HUES48 (cell line): ENCODE data around the gene DHRSX.

Source experiments
- H3K27ac ChIP-seq: one replicate; pipeline ENCODE4 v1.7.0; 2013; ENCODE audit warnings: low read depth, low read length, inconsistent platforms
- H3K27me3 ChIP-seq: 2 replicates; pipeline ENCODE4 v1.6.1; 2013; ENCODE audit warnings: mild to moderate bottlenecking, low read length; ENCODE audit not compliant: control insufficient read depth, insufficient read depth
- H3K36me3 ChIP-seq: 2 replicates; pipeline ENCODE4 v1.6.1; 2013; ENCODE audit warnings: low read length; ENCODE audit not compliant: control insufficient read depth, insufficient read depth
- H3K4me1 ChIP-seq: 2 replicates; pipeline ENCODE4 v1.6.1; 2013; ENCODE audit warnings: mild to moderate bottlenecking, low read length; ENCODE audit not compliant: control insufficient read depth, insufficient read depth
- H3K4me3 ChIP-seq: 2 replicates; pipeline ENCODE4 v1.5.1; 2013; ENCODE audit warnings: mild to moderate bottlenecking, low read depth, low read length
- H3K9ac ChIP-seq: 2 replicates; pipeline ENCODE4 v1.6.1; 2013; ENCODE audit warnings: mild to moderate bottlenecking, low read depth, low read length, moderate library complexity
- H3K9me3 ChIP-seq: 2 replicates; pipeline ENCODE4 v1.6.1; 2013; ENCODE audit warnings: low read length; ENCODE audit not compliant: control insufficient read depth, insufficient read depth

The DHRSX gene

GRCh38 chrX:2450681-2451080 lies 50.1 kb downstream of the DHRSX start:
- no peak overlapping the region for H3K4me3 ChIP-seq
- peak overlapping the region; percentile 75 for H3K27ac ChIP-seq
- H3K9ac ChIP-seq: no peak overlapping the region
- no peaks in the 10 kb centered on the region for H3K36me3 ChIP-seq
- no peaks in the 10 kb centered on the region for H3K9me3 ChIP-seq
- peaks cover 18% of the 10 kb centered on the region; the same call in 1 of the 2 replicates for H3K4me1 ChIP-seq
- no peaks in the 10 kb centered on the region for H3K27me3 ChIP-seq

GRCh38 chrX:2449135-2449886 lies 51.5 kb downstream of the DHRSX start:
- H3K27me3 ChIP-seq: no peaks in the 10 kb centered on the region
- peak overlapping the region; percentile 41 for H3K27ac ChIP-seq
- no peaks in the 10 kb centered on the region for H3K36me3 ChIP-seq
- H3K9ac ChIP-seq: no peak overlapping the region
- H3K4me3 ChIP-seq: no peak overlapping the region
- H3K4me1 ChIP-seq: peaks cover 18% of the 10 kb centered on the region; the same call in 1 of the 2 replicates
- H3K9me3 ChIP-seq: no peaks in the 10 kb centered on the region

- H3K4me3 ChIP-seq: no peak overlapping the region
- H3K9me3 ChIP-seq: no peaks in the 10 kb centered on the region
- H3K36me3 ChIP-seq: no peaks in the 10 kb centered on the region
- peaks cover 18% of the 10 kb centered on the region; the same call in 1 of the 2 replicates for H3K4me1 ChIP-seq
- no peak overlapping the region for H3K9ac ChIP-seq
- no peaks in the 10 kb centered on the region for H3K27me3 ChIP-seq
- no peak overlapping the region for H3K27ac ChIP-seq
These were observed 53.3 kb downstream of the DHRSX start for GRCh38 chrX:2447484-2447883.

GRCh38 chrX:2446815-2447214 lies 54.0 kb downstream of the DHRSX start:
- Histone ChIP-seq H3K27ac (no peak overlapping the region), H3K9ac (no peak overlapping the region), H3K9me3 (no peaks in the 10 kb centered on the region), H3K36me3 (no peaks in the 10 kb centered on the region), H3K4me3 (no peak overlapping the region), H3K27me3 (no peaks in the 10 kb centered on the region), H3K4me1 (peaks cover 18% of the 10 kb centered on the region; the same call in 1 of the 2 replicates)

- Histone ChIP-seq H3K27me3 (no peaks in the 10 kb centered on the region), H3K36me3 (0 out of 2 replicates have a peak, but pooled peaks cover 2% of the 10 kb centered on the region), H3K9ac (no peak overlapping the region), H3K4me1 (peaks cover 12% of the 10 kb centered on the region; the same call in 1 of the 2 replicates), H3K27ac (no peak overlapping the region), H3K4me3 (no peak overlapping the region), H3K9me3 (no peaks in the 10 kb centered on the region)
These were observed 54.8 kb downstream of the DHRSX start for GRCh38 chrX:2445662-2446623.

- no peaks in the 10 kb centered on the region for H3K27me3 ChIP-seq
- peaks cover 12% of the 10 kb centered on the region for H3K9me3 ChIP-seq
- H3K36me3 ChIP-seq: peaks cover 19% of the 10 kb centered on the region; the same call in 1 of the 2 replicates
- no peak overlapping the region for H3K4me3 ChIP-seq
- H3K4me1 ChIP-seq: no peaks in the 10 kb centered on the region
- H3K9ac ChIP-seq: no peak overlapping the region
- no peak overlapping the region for H3K27ac ChIP-seq
These were observed 58.1 kb downstream of the DHRSX start for GRCh38 chrX:2442694-2443093.

- no peak overlapping the region for H3K4me3 ChIP-seq
- H3K9me3 ChIP-seq: peaks cover 12% of the 10 kb centered on the region
- peaks cover 19% of the 10 kb centered on the region; the same call in 1 of the 2 replicates for H3K36me3 ChIP-seq
- no peak overlapping the region for H3K27ac ChIP-seq
- no peaks in the 10 kb centered on the region for H3K4me1 ChIP-seq
- no peaks in the 10 kb centered on the region for H3K27me3 ChIP-seq
- H3K9ac ChIP-seq: no peak overlapping the region
These were observed 59.3 kb downstream of the DHRSX start for GRCh38 chrX:2441466-2441865.

GRCh38 chrX:2439613-2440012 lies 61.2 kb downstream of the DHRSX start:
- Histone ChIP-seq H3K9ac (no peak overlapping the region), H3K9me3 (peaks cover 12% of the 10 kb centered on the region), H3K27me3 (no peaks in the 10 kb centered on the region), H3K4me3 (no peak overlapping the region), H3K36me3 (peaks cover 20% of the 10 kb centered on the region; the same call in 1 of the 2 replicates), H3K4me1 (no peaks in the 10 kb centered on the region), H3K27ac (no peak overlapping the region)

GRCh38 chrX:2435465-2435864 lies 65.3 kb downstream of the DHRSX start:
- H3K27ac ChIP-seq: no peak overlapping the region
- no peak overlapping the region for H3K9ac ChIP-seq
- H3K27me3 ChIP-seq: no peaks in the 10 kb centered on the region
- H3K4me1 ChIP-seq: no peaks in the 10 kb centered on the region
- H3K9me3 ChIP-seq: peaks cover 12% of the 10 kb centered on the region
- no peak overlapping the region for H3K4me3 ChIP-seq
- H3K36me3 ChIP-seq: peaks cover 21% of the 10 kb centered on the region

- no peak overlapping the region for H3K27ac ChIP-seq
- peaks cover 13% of the 10 kb centered on the region for H3K36me3 ChIP-seq
- H3K4me3 ChIP-seq: no peak overlapping the region
- no peak overlapping the region for H3K9ac ChIP-seq
- no peaks in the 10 kb centered on the region for H3K4me1 ChIP-seq
- no peaks in the 10 kb centered on the region for H3K27me3 ChIP-seq
- H3K9me3 ChIP-seq: peaks cover 5% of the 10 kb centered on the region
These were observed 66.3 kb downstream of the DHRSX start for GRCh38 chrX:2434270-2435163.
